Measurements from ENCODE around the gene STC2.

Gene STC2

DNA sequence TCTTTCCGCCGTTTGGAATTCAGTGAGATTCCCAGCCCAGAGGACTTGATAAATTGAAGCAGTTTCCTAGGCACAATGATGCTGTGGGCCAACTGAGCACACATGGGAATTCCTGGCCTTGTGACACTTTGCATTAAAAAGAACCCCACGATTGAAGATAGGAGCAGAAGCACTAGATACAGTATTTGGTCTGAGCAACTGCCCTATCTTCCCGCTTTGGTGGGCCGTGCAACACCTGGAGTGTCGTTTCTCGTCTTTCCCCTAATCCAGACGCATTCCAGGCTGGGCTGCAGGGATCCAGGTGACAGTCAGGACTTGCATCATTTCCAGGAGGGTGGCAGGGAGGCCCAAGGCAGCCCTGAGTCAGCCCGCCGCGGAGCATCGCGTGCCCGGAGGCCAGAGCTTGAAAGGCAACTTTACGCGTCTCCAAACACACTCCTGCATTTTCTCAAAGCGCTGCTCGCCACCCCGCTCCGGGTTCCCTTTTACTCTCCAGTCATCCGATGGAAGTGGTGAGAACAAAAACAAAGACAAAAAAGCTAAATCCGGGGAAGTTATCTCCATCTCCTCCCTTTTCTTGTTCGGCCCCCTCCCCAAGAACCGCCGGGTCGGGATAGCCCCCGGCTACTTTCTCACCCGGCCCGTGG, 753 bp upstream of the STC2 start:
- DNase-seq, result no peak

DNA sequence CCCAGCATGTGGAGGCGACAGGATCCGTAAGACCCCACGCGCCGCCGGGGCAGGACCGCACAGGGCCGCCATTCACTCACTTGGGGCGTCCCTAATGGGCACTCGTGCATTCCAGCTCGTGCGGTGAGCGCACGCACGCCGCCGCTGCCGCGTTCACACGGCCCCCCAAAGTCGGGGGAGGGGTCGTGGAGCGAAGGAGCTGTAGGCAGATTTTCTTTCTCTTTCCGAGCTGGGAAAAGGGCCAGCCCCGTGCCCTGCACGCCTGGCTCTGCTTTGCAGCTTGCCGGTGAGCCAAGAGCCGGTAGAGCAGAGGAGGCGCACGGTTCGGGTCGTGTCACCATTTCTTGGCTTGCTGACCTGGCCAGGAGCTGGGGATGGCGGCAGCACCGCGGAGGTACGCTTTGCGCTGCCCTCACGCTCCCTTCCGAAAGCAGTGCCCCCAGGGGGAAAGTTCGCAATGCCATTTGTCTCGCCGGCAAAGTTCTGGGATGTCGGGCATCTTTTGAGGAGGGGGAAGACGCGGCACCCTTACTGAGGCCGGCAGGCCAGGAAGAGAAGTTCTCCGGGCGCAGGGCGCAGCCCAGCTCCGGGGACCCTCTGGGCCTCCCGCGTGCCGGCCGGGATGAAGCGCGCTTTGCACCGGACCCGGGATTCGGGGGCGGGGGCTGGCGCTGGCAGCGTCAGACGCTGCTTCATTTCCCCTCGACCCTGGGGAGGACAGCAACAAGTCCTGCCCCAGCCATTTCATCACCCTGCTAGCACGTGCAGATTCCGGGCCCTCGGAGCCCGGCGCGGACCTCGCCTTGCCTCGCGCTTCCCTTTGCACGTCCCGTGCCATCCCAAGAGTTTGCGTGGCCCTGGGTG, 898 bp downstream of the STC2 start:
- no peak for DNase-seq

DNA sequence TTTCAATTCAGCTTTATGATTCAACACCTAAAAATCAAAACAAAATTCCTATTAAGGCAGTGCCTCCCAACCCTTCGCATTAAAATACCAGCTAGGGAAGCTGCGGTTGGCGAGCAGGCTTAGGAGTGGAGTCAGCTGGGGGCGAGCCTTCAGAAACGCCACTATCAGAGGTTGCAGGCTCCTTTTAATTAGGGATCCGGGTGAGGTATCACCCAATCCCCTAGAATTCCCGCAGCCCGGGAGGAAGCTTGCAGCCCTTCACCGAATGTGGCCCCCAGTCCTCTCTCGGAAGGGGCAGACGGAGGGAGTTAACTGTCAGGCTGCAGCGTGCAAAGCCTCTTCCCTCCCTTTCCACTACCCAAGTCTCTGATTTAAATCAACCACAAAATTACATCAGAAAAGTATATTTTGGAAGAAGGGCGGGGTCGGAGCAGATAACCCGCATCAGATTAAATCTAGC, 1.7 kb downstream of the STC2 start:
- no peak for DNase-seq

DNA sequence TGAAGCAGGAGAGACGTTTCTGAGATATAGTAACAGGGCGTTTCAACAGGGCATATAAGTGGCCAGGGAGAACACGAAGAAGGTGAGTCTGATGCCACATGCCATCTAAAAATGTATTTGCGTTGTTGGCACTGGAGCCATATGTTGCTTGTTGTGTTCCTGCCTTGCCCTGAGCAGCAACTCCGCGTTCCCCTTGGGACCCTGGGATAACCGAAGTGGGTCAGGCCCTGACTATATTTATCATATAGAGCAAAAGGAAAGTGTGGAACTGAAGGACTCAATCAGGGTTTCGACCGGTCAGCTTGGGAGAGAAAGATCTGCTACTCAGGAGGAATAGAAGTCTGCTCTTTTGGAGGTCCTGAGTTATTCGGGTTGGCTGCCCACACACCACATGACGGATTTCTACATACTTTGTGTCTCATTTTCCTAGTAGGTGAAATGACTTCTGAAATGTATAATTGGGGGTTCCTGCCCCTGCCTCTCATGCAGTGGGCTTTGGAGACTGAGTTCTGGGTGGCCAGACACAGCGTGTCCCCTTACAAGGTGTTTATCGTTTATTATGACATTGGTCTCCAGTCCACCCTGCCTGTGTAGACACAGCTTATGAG, 3.0 kb downstream of the STC2 start:
- no peak for DNase-seq

- no peak for DNase-seq
Observed at GRCh38 chr5:173324115-173325001, 3.9 kb downstream of the STC2 start.

DNA sequence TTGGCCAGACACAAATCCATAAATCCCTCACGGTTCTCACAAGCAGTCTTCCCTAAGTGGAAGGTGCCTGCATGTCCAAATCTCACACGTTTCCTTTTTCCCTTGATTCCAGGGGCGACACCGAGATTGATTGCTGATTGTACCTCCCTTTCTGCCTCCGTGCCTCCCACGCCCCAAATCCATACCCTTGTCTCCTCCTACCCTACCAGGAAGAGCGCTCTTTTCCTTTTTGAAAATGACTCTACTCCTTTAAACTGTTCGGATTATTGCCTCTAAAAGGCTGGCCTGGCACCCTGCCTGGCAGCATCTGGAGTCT, 4.5 kb downstream of the STC2 start:
- no peak for DNase-seq

- no peak for DNase-seq
Observed at GRCh38 chr5:173323106-173323798, 5.0 kb downstream of the STC2 start.

DNA sequence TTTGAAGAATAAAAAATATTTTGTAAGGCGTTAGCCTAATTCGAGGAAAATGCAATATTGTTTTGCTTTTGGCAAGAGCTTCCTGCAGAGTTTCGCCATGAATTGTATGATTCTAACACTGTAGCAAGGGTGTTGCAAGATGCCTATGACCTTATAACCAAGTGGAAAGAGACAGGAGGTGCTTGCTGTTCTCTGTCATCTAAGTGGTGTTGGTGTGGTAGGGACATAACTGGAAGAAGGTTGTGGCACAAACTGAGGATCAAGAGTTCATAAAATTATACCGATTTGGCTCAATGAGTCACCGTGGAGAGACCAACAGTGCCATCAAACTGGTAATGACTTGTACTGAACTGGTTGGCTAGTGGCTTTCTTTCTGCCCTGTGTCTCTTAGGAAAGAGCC, 6.3 kb downstream of the STC2 start:
- no peak for DNase-seq

DNA sequence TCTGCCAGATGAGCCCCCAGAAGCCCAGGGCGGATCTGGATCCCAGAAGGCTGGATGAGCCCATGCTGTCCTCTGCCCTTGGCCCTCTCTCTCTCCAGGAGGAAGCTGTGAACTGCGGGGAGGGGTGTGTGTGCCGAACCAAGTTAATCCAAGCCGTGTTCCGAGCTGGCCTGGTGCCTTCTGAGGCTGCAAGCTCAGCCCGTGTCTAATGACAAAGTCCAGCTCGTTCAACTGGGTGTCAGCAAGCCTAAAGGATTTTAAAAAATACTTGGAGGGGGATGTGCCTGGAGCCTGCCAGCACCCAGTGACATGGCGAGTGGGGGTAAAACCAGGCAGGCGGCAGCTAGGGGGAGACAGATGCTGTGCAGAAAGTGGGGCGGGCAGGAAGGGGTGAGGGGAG, 8.0 kb downstream of the STC2 start:
- DNase-seq, result no peak

- DNase-seq, result no peak
Observed at GRCh38 chr5:173319646-173320045, 8.6 kb downstream of the STC2 start.

GRCh38 chr5:173318881-173319620, 9.2 kb downstream of the STC2 start:
- no peak for DNase-seq

GRCh38 chr5:173318330-173318729, 9.9 kb downstream of the STC2 start:
- no peak for DNase-seq

GRCh38 chr5:173317852-173318251, 10.4 kb downstream of the STC2 start:
- DNase-seq, result no peak

- no peak for DNase-seq
Observed at GRCh38 chr5:173317091-173317730, 11.0 kb downstream of the STC2 start.

GRCh38 chr5:173316339-173317020, 11.7 kb downstream of the STC2 start:
- DNase-seq, result no peak

- no peak for DNase-seq
Observed at GRCh38 chr5:173315495-173316338, 12.5 kb downstream of the STC2 start.

- no peak for DNase-seq
Observed at GRCh38 chr5:173314166-173314952, 13.9 kb downstream of the STC2 start.

- DNase-seq, result no peak
Observed at GRCh38 chr5:173313351-173313801, 14.8 kb downstream of the STC2 start.

DNA sequence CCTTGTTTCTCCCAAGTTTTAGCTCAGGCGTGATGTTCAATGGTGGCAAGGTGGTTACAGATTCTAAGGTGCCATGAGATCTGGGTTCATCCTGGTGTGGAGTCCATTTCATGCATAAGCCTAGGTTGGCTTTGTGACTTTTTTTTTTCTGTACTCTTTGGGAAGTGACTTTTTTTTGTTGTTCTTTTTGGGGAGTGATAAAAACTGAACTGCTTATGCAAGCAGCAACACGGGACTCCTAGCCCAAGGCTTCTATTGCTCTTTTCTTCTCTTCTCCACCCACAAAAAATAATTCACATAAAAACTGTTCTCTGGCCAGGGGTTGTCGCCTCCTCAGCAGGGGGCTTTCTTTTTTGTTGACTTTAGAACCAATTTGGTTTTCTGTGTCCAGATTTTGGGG, 15.4 kb downstream of the STC2 start:
- DNase-seq, result no peak

Data from stimulated activated naive CD4-positive, alpha-beta T cell (primary cell).